B cell (primary cell): Measurements from ENCODE around the gene GHR. TPM values are rescaled to one million over a fixed set of nuclear protein-coding genes. Genes with fewer than 3 reads are reported as not detected.

Experiments
- ATAC-seq: fragments of 200-7000 bp; cut with Tn5 transposase; one replicate; pipeline ENCODE4 v1.10.0; 2021; ENCODE audit warnings: low read depth, mild to moderate bottlenecking, moderate number of reproducible peaks, moderate library complexity
- CTCF ChIA-PET: fragments of 350-600 bp; sonication (Branson Sonifier 250); formaldehyde crosslinking; loops from one replicate; lab custom pipeline; 2021; ENCODE audit warnings: antibody characterized with exemption, inconsistent platforms; lab: Charles Lee
- POLR2A ChIA-PET: fragments of 350-600 bp; sonication (Branson Sonifier 250); formaldehyde crosslinking; loops from one replicate; lab custom pipeline; 2021; ENCODE audit warnings: antibody characterized with exemption; lab: Charles Lee
- DNase-seq: peaks from one replicate; pipeline ENCODE4 v3.0.0; 2013
- H2AFZ ChIP-seq: 2 replicates; pipeline ENCODE4 v1.6.1; 2012; ENCODE audit warnings: mild to moderate bottlenecking, low read depth, low read length; ENCODE audit not compliant: insufficient read depth, poor library complexity, severe bottlenecking
- H3K27ac ChIP-seq, 2 donors: 1 replicate in 1 of 2; 2 replicates in 1 of 2; pipeline ENCODE4 v1.5.1; 2012 to 2013; ENCODE audit warnings: low read length in 2 of 2, mild to moderate bottlenecking in 2 of 2, moderate library complexity in 1 of 2
- H3K27me3 ChIP-seq, 4 experiments: fragments of 200-600 bp in 1 of 4; sonication (generic) in 1 of 4; replicated peaks in 1 of 4; 1 replicate in 2 of 4; 2 replicates in 2 of 4; pipeline versions ENCODE4 v1.6.1 to v1.7.0; 2013 to 2016; ENCODE audit warnings: low read length in 3 of 4, mild to moderate bottlenecking in 2 of 4, mixed read lengths in 1 of 4, moderate library complexity in 1 of 4; ENCODE audit not compliant: insufficient read depth in 4 of 4, control insufficient read depth in 3 of 4; ENCODE audit errors: control extremely low read depth in 1 of 4
- H3K36me3 ChIP-seq, 2 experiments: replicated peaks in 1 of 2; 1 replicate in 1 of 2; 2 replicates in 1 of 2; pipeline versions ENCODE4 v1.6.1 to v1.7.1; 2013; ENCODE audit warnings: low read length in 1 of 2; ENCODE audit not compliant: insufficient read depth in 2 of 2, control insufficient read depth in 1 of 2; ENCODE audit errors: control extremely low read depth in 1 of 2, extremely low read depth in 1 of 2
- H3K4me1 ChIP-seq, 2 donors: fragments of 200-600 bp in 1 of 2; sonication (generic) in 1 of 2; 1 replicate in 1 of 2; 2 replicates in 1 of 2; pipeline versions ENCODE4 v1.5.1 to v1.6.1; 2013 to 2017; ENCODE audit warnings: low read length in 2 of 2; ENCODE audit not compliant: control insufficient read depth in 2 of 2, insufficient read depth in 2 of 2
- H3K4me2 ChIP-seq: replicated peaks from 2 replicates; pipeline ENCODE3; 2012; ENCODE audit warnings: mild to moderate bottlenecking, low read depth, low read length; ENCODE audit not compliant: poor library complexity, severe bottlenecking
- H3K4me3 ChIP-seq, 5 experiments: fragments of 200-600 bp in 1 of 5; sonication (generic) in 1 of 5; 1 replicate in 3 of 5; 2 replicates in 2 of 5; pipeline versions ENCODE4 v1.5.1 to v1.7.0; 2011 to 2016; ENCODE audit warnings: low read length in 4 of 5, mild to moderate bottlenecking in 4 of 5, low read depth in 2 of 5, control low read depth in 1 of 5, moderate library complexity in 1 of 5; ENCODE audit not compliant: insufficient read depth in 1 of 5; ENCODE audit errors: control extremely low read depth in 1 of 5, extremely low read depth in 1 of 5
- H3K79me2 ChIP-seq: fragments of 200-600 bp; sonication (generic); one replicate; pipeline ENCODE4 v1.6.0; 2016; ENCODE audit warnings: low read length; ENCODE audit not compliant: control insufficient read depth, insufficient read depth
- H3K9ac ChIP-seq: fragments of 200-600 bp; sonication (generic); 2 replicates; pipeline ENCODE4 v1.6.1; 2017; ENCODE audit warnings: mild to moderate bottlenecking, low read length, moderate library complexity
- H3K9me3 ChIP-seq, 3 donors: one replicate each; pipeline versions ENCODE4 v1.6.1 to v1.7.1; 2013; ENCODE audit warnings: low read length in 2 of 3; ENCODE audit not compliant: control insufficient read depth in 2 of 3, insufficient read depth in 1 of 3; ENCODE audit errors: control extremely low read depth in 1 of 3
- H4K20me1 ChIP-seq: 2 replicates; pipeline ENCODE4 v1.6.0; 2012; ENCODE audit warnings: mild to moderate bottlenecking, low read length; ENCODE audit not compliant: insufficient read depth, control insufficient read depth, poor library complexity, severe bottlenecking
- H3K27ac Mint-ChIP-seq: one replicate; pipeline ENCODE4 v1.8.0; 2021; ENCODE audit warnings: mixed read lengths
- H3K27me3 Mint-ChIP-seq: one replicate; pipeline ENCODE4 v1.8.0; 2021; ENCODE audit warnings: mixed read lengths
- H3K4me1 Mint-ChIP-seq: one replicate; pipeline ENCODE4 v1.8.0; 2021; ENCODE audit warnings: mixed read lengths
- H3K4me3 Mint-ChIP-seq: one replicate; pipeline ENCODE4 v1.8.0; 2021; ENCODE audit warnings: mixed read lengths
- H3K9me3 Mint-ChIP-seq: one replicate; pipeline ENCODE4 v1.8.0; 2022; ENCODE audit warnings: mixed read lengths; ENCODE audit not compliant: insufficient read depth
- EZH2 ChIP-seq: IDR thresholded peaks from 2 replicates; pipeline ENCODE4 v1.6.1; 2012; ENCODE audit warnings: borderline replicate concordance, low read depth, mild to moderate bottlenecking, moderate library complexity, low read length; ENCODE audit not compliant: insufficient read depth, poor library complexity, severe bottlenecking
- WGBS: methylation state at CpG from one replicate; pipeline ENCODE4 v1.1.5; 2013; ENCODE audit warnings: missing lambda C conversion rate; ENCODE audit not compliant: insufficient coverage; 5-methylcytosine and 5-hydroxymethylcytosine counted together
- intact Hi-C: fragments of 100-400 bp; cut with micrococcal nuclease; formaldehyde crosslinking; loops from one replicate; pipeline ENCODE4 v1.10.0; 2022
- polyA plus RNA-seq: library from polyadenylated mRNA; depleted of rRNA; stranded (reverse); fragments of >200 nt; gene quantifications from 2 replicates; pipeline ENCODE4 v1.2.3, GENCODE V29; 2012
- total RNA-seq, 2 donors: library from RNA; stranded (reverse); fragments of 120-200 nt in 1 of 2; gene quantifications; 1 replicate in 1 of 2; 2 replicates in 1 of 2; pipeline versions ENCODE4 v1.2.3 to v1.2.4, GENCODE V29; 2013 to 2022
- TF ChIP-seq, protein P1 (sequence below): fragments of 200-600 bp; IDR thresholded peaks from one replicate; pipeline ENCODE4 v1.8.0; 2022; ENCODE audit warnings: antibody characterized with exemption, mild to moderate bottlenecking

GHR gene
- total and polyA plus RNA-seq, 2 donors (not counting 1 experiment from before 2014, with no cell fraction given): not detected

GRCh38 chr5:42500003-42500599 lies 76.9 kb downstream of the GHR start:
- TF ChIP-seq, protein P1, sequence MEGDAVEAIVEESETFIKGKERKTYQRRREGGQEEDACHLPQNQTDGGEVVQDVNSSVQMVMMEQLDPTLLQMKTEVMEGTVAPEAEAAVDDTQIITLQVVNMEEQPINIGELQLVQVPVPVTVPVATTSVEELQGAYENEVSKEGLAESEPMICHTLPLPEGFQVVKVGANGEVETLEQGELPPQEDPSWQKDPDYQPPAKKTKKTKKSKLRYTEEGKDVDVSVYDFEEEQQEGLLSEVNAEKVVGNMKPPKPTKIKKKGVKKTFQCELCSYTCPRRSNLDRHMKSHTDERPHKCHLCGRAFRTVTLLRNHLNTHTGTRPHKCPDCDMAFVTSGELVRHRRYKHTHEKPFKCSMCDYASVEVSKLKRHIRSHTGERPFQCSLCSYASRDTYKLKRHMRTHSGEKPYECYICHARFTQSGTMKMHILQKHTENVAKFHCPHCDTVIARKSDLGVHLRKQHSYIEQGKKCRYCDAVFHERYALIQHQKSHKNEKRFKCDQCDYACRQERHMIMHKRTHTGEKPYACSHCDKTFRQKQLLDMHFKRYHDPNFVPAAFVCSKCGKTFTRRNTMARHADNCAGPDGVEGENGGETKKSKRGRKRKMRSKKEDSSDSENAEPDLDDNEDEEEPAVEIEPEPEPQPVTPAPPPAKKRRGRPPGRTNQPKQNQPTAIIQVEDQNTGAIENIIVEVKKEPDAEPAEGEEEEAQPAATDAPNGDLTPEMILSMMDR: no peak
- no peak for TF ChIP-seq EZH2
- no peak overlapping the region for H3K4me2 ChIP-seq
- Mint-ChIP-seq H3K27ac (no peak overlapping the region), H3K4me1 (no peaks in the 10 kb centered on the region), H3K4me3 (no peak overlapping the region), H3K27me3 (no peaks in the 10 kb centered on the region), H3K9me3 (no peaks in the 10 kb centered on the region)
- H3K9ac ChIP-seq: no peak overlapping the region
- H3K9me3 ChIP-seq: no peaks in the 10 kb centered on the region
- H4K20me1 ChIP-seq: no peaks in the 10 kb centered on the region
- CTCF ChIA-PET: no interaction called here
- intact Hi-C loops: no loop called here
- H3K36me3 ChIP-seq: no peaks in the 10 kb centered on the region
- H3K79me2 ChIP-seq: no peaks in the 10 kb centered on the region
- no peak overlapping the region for H3K27ac ChIP-seq
- H2AFZ ChIP-seq: no peak overlapping the region
- H3K4me3 ChIP-seq: no peak overlapping the region
- no peaks in the 10 kb centered on the region for H3K27me3 ChIP-seq
- H3K4me1 ChIP-seq: no peaks in the 10 kb centered on the region
- WGBS: 95% methylated on average over 4 of the region's 6 CpGs
- ATAC-seq (no peak), DNase-seq (no peak)
- POLR2A ChIA-PET: no interaction called here

- Histone ChIP-seq H3K4me1 (no peaks in the 10 kb centered on the region), H3K9ac (no peak overlapping the region), H3K27me3 (no peaks in the 10 kb centered on the region), H3K9me3 (no peaks in the 10 kb centered on the region), H3K79me2 (no peaks in the 10 kb centered on the region), H3K27ac (no peak overlapping the region), H3K4me3 (no peak overlapping the region), H3K36me3 (no peaks in the 10 kb centered on the region), H4K20me1 (no peaks in the 10 kb centered on the region), H3K4me2 (no peak overlapping the region), H2AFZ (no peak overlapping the region)
- no CpG with 5 or more reads among the region's 2 CpGs for WGBS
- Mint-ChIP-seq H3K27me3 (no peaks in the 10 kb centered on the region), H3K4me3 (no peak overlapping the region), H3K27ac (no peak overlapping the region), H3K9me3 (no peaks in the 10 kb centered on the region), H3K4me1 (no peaks in the 10 kb centered on the region)
- intact Hi-C loops: no loop called here
- ChIA-PET CTCF (interaction anchor here (1.4 kb wide), 1 partner anchor 10 kb away, joined by 4 read pairs; no protein-coding TSS in a partner anchor), POLR2A (no interaction called here)
- no peak for ATAC-seq
- DNase-seq: no peak
- TF ChIP-seq, protein P1: no peak
- TF ChIP-seq EZH2: no peak
Observed at GRCh38 chr5:42502613-42503470, 79.6 kb downstream of the GHR start.
